ENCODE data around the gene STX3. TPM values are rescaled to one million over a fixed set of nuclear protein-coding genes. Genes with fewer than 3 reads are reported as not detected.

STX3 gene
- total and polyA plus RNA-seq, 2 of the 13 experiments (the other 11 are each of a cell fraction or from before 2014, with no cell fraction given): 16.5 to 24.0 TPM

GRCh38 chr11:59810189-59810910 lies 55.2 kb downstream of the STX3 start, which contains the start of gene MRPL16 (continued):
- TF ChIP-seq GPN1 (CRISPR knock-in tag; IDR thresholded peaks at IDR 0.05; ENCODE audit: borderline replicate concordance): no peak
- no peak for TF ChIP-seq TBP (CRISPR knock-in tag; IDR thresholded peaks at IDR 0.05)
- TF ChIP-seq MTF1 (CRISPR knock-in tag; IDR thresholded peaks at IDR 0.05): no peak
- peak; percentile 49; the same call in 1 of the 2 replicates for TF ChIP-seq PATZ1 (CRISPR knock-in tag; IDR thresholded peaks at IDR 0.05)
- peak; percentile 96 for TF ChIP-seq NRL (CRISPR knock-in tag; IDR thresholded peaks at IDR 0.05; ENCODE audit: borderline replicate concordance)
- TF ChIP-seq NBN (conservative IDR thresholded peaks at IDR 0.05): no peak
- TF ChIP-seq MEIS2 (CRISPR knock-in tag; IDR thresholded peaks at IDR 0.05): no peak
- peak; percentile 24; the same call in 1 of the 2 replicates for TF ChIP-seq ZBTB21 (CRISPR knock-in tag; IDR thresholded peaks at IDR 0.05)
- TF ChIP-seq ZNF350 (CRISPR knock-in tag; IDR thresholded peaks at IDR 0.05; ENCODE audit: borderline replicate concordance, low read depth): peak; percentile 92; the same call in 1 of the 2 replicates
- TF ChIP-seq SMARCE1 (IDR thresholded peaks at IDR 0.05; ENCODE audit: borderline replicate concordance): no peak
- no peak for TF ChIP-seq ZNF446 (CRISPR knock-in tag; IDR thresholded peaks at IDR 0.05)
- no peak for TF ChIP-seq RBAK (CRISPR knock-in tag; IDR thresholded peaks at IDR 0.05)
- TF ChIP-seq ZNF782 (CRISPR knock-in tag; IDR thresholded peaks at IDR 0.05; ENCODE audit: borderline replicate concordance): peak; percentile 93
- 0 out of 2 replicates have a peak, but pooled peaks have one; percentile 52 for TF ChIP-seq ZBTB33 (CRISPR knock-in tag; IDR thresholded peaks at IDR 0.05)
- TF ChIP-seq ZNF264 (CRISPR knock-in tag; IDR thresholded peaks at IDR 0.05): no peak
- no peak for TF ChIP-seq ZNF101 (CRISPR knock-in tag; IDR thresholded peaks at IDR 0.05; ENCODE audit: borderline replicate concordance, low read depth)
- peak; percentile 74 for TF ChIP-seq ZNF407 (CRISPR knock-in tag; IDR thresholded peaks at IDR 0.05; ENCODE audit: not compliant biosample characterization)
- peak; percentile 89 for TF ChIP-seq ZNF616 (CRISPR knock-in tag; IDR thresholded peaks at IDR 0.05; ENCODE audit: low read depth)
